Uterus (tissue), 2 donors: ENCODE data around the gene NRG3.

ENCODE experiments used
- CTCF ChIP-seq, 4 experiments: fragments of 200-600 bp in 2 of 4; fragments of 450-650 bp in 2 of 4; sonication (generic) in 2 of 4; IDR thresholded peaks; one replicate each; pipeline ENCODE4 v1.5.1; 2016 to 2019; ENCODE audit warnings: antibody characterized with exemption in 4 of 4, mild to moderate bottlenecking in 2 of 4, moderate library complexity in 1 of 4
- POLR2A ChIP-seq, 2 donors: fragments of 450-650 bp; IDR thresholded peaks; one replicate each; pipeline ENCODE4 v1.6.1; 2016; ENCODE audit warnings: antibody characterized with exemption in 2 of 2, mild to moderate bottlenecking in 1 of 2, moderate library complexity in 1 of 2

- no peak for TF ChIP-seq CTCF (IDR thresholded peaks at IDR 0.05)
- TF ChIP-seq POLR2A (IDR thresholded peaks at IDR 0.05), result no peak
These were observed 1033.8 kb downstream of the NRG3 start for GRCh38 chr10:82908751-82909150.
